GM19455 (cell line): ENCODE data around the gene NAIF1.
"Not testable (repeated sequence)": the region's sequence is repeated elsewhere in the genome, so short reads cannot be mapped to it uniquely, and the experiment has no call there.

Source experiments
- ATAC-seq: cut with Tn5 transposase; IDR thresholded peaks from one replicate; pipeline ENCODE4 v1.9.1; 2021; ENCODE audit not compliant: unreplicated experiment

Gene NAIF1

GRCh38 chr9:128034821-128035652 lies 32.1 kb downstream of the NAIF1 start:
- no peak for ATAC-seq

GRCh38 chr9:128033609-128034008 lies 33.5 kb downstream of the NAIF1 start:
- ATAC-seq, result no peak

GRCh38 chr9:128027705-128028104 lies 39.4 kb downstream of the NAIF1 start:
- no peak for ATAC-seq

- ATAC-seq, result no peak
Observed at GRCh38 chr9:128026773-128027541, 40.2 kb downstream of the NAIF1 start.

- ATAC-seq, result no peak
Observed at GRCh38 chr9:128026255-128026772, 40.8 kb downstream of the NAIF1 start.

- no peak for ATAC-seq
Observed at GRCh38 chr9:128025736-128026135, 41.4 kb downstream of the NAIF1 start.

GRCh38 chr9:128024761-128025308 lies 42.3 kb downstream of the NAIF1 start:
- ATAC-seq, result no peak

- not testable (repeated sequence) for ATAC-seq
Observed at GRCh38 chr9:128023671-128024070, 43.4 kb downstream of the NAIF1 start.

- no peak for ATAC-seq
Observed at GRCh38 chr9:128022886-128023285, 44.2 kb downstream of the NAIF1 start.

GRCh38 chr9:128021098-128021497 lies 46.0 kb downstream of the NAIF1 start:
- no peak for ATAC-seq

GRCh38 chr9:128020692-128021091 lies 46.4 kb downstream of the NAIF1 start:
- no peak for ATAC-seq

GRCh38 chr9:128015696-128016095 lies 51.4 kb downstream of the NAIF1 start:
- ATAC-seq, result no peak
